Measurements from ENCODE around the gene PACRG.

The PACRG gene

DNA sequence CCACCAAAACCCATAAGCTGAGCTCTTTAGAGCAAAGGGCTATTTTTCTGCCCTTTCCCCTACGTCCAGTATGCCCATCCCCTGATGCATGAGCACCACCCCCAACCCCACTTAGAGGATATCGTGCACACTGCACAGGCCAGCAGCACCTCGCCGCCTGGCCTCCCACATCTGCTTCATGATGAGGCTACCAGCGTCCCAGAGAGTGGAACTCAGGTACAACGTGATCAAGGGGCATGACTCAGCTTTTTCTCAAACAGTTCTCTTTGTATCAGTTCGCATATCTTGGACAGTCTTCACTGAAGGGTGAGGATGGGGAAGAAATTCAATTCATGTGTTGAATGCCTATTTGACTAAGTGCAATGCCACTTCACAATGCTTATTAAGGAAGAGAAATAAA is 604.8 kb downstream of the PACRG start:
- TF ChIP-seq GATA1 (IDR thresholded peaks at IDR 0.05; ENCODE audit: low read depth, low read length) = no peak
- no peak for DNase-seq

DNA sequence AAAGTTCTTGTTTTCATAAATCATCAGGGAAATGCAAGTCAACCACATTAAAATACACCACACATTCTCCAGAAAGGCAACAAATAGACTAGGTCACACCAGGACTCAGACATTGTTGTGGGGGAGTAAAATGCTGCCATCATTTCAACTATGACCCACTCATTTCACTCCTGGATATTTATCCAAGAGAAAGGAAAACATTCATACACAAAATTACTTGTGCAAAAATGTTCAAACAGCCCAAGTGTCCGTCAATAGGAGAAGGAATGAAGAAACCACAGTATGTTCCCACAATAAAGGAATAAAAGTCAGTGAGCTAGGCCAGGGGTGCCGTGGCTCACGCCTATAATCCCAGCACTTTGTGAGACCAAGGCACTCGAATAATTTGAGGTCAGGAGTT is 605.3 kb downstream of the PACRG start:
- no peak for DNase-seq
- TF ChIP-seq POLR2A (IDR thresholded peaks at IDR 0.05; ENCODE audit: low read length) (no peak), GATA1 (IDR thresholded peaks at IDR 0.05; ENCODE audit: low read depth, low read length) (no peak)

DNA sequence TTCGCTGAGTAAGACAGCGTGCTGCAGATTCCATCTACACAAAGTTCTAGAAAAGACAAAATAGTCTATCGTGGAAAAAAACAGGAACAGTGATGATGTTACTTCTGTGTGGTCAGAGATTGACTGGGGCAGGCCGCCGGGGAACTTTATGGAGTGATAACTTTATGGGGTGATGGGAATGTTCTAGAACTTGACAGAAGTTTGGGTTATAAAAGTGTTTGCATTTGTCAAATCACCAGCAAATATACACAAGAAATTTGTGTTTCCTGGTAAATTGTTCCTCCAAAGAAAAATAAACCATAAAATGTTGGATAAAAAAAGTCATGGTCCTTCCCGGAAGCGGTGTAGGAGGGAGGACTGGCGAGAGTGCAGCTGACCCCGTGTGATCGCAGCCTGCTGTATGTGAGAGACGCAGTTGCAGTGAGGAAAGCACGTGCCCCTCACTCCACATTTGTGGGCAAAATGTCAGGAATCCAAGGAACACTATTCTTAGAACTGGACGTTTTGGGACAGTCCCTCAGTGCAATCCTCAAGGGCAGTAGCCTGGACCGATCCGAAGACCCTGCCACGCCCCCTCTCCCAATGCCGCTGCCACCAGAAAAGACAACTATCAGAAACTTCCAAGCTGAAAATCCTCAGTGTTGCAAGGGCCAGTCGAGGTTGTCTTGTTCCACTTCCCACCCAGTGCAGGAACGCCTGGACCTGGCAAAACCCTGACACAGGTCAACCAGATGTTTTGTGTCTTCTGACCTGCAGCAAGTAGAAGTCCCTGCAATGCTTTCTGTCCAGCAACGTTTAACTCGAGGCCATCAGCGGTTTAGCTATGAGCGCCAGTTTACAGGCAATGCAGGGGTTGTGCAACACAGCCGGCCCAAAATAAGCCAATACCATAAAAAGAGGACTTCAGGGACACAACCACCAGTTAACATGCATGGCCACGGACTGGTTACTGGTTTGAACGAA is 606.2 kb downstream of the PACRG start:
- DNase-seq = no peak
- no peak for TF ChIP-seq POLR2A (IDR thresholded peaks at IDR 0.05; ENCODE audit: low read length)
- TF ChIP-seq GATA1 (IDR thresholded peaks at IDR 0.05; ENCODE audit: low read depth, low read length) = no peak

DNA sequence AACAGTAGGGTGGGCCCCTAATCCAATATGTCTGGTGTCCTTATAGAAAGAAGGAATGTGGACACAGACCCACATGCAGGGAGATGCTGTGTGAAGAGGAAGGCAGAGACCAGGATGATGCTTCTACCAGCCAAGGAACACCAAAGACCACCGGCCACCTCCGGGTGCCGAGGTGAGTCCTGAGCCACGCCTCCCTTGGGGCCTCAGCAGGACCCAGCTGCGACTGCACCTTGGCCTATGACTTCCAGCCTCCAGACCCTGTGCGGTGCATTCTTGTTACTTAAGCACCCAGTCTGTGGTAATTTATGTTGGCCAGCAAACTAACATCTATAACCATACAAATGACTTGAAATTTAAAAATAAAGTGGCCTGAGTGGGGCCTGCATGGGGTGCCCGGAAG is 607.3 kb downstream of the PACRG start:
- no peak for TF ChIP-seq GATA1 (IDR thresholded peaks at IDR 0.05; ENCODE audit: low read depth, low read length)
- no peak for TF ChIP-seq POLR2A (IDR thresholded peaks at IDR 0.05; ENCODE audit: low read length)

DNA sequence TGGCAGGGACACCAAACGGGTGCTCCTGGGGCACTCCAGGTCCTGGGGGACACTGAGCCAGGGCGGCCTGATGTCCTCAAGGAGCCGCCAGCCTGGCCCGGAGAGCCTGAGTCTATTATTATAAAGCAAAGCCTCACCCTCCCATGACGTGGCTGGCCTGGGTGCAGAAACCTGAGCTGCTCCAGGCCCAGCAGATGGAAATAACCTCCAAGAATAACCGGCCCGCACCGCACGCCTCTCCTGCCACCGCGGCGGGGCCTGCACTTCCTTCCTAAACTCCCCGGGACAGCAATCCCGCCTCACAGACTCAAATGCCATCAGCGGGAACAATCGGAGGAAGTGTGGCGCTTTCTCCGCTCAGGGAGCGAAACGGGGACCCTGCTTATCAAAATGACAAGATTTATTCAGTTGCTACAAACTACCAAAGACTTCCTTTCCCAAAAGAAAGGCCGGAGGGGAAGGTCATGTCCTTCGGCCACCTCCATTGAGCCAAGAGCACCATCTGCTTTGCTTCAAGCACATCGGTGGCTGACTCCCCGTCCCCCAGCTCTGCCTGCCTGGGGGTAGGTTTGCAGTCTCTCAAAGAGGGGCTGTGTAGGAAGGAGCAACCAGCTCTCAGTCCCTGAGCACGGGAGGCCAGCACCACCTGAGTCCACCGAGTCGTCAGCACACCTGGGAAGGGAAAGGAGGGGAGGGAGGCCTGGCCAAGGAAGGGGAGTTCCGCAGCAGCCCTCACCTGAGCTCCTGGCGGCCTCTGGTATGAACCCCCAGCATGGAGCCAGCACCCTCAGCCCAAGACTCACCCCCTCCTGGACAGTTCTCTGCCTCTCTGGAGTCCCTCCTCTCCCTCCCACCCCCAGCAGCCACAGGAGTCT is 608.1 kb downstream of the PACRG start:
- no peak for DNase-seq
- TF ChIP-seq POLR2A (IDR thresholded peaks at IDR 0.05; ENCODE audit: low read length) = no peak
- TF ChIP-seq GATA1 (IDR thresholded peaks at IDR 0.05; ENCODE audit: low read depth, low read length) = no peak

More for the DNA sequence above, 607.3 kb downstream of the PACRG start:
- no peak for DNase-seq

DNA sequence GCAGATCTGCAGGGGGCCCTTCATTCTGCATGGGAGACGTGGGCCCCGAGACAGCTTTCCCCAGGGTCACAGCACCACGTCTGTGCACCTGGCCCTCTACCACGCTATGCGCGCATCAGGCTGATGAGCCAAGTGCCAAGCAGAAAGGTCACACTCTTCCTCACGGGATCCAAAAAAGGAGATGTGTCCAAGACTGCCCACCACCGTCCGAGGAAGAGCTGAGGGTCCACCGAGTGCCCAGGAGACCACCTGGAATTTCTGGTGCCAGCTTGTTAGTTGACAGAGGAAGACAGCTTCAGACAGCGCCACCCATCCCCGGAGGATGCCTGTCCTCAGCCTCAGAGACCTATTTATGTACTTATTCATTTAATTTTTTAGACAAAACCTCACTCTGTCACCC is 609.2 kb downstream of the PACRG start:
- DNase-seq = no peak
- TF ChIP-seq GATA1 (IDR thresholded peaks at IDR 0.05; ENCODE audit: low read depth, low read length) = no peak
- TF ChIP-seq POLR2A (IDR thresholded peaks at IDR 0.05; ENCODE audit: low read length) = no peak

DNA sequence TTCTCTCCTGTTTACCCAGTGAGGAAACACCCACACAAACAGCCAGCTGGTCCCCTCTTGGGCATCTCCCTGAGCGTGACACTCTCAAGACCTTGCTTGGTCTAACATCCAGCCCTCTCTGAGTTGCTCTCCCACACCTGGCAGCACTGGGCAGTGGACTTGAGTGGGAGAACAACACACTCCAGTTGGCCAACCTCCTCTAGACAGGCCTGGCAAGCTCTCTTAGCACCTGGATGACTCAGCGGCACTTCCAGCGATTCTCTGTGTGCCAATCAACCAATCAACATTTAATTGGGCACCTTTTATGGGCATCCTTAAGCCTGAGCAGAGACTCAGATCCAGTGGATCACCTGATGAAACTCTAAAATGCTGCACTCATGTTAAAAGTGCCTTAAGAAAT is 610.2 kb downstream of the PACRG start:
- no peak for DNase-seq
- TF ChIP-seq POLR2A (IDR thresholded peaks at IDR 0.05; ENCODE audit: low read length) = no peak
- TF ChIP-seq GATA1 (IDR thresholded peaks at IDR 0.05; ENCODE audit: low read depth, low read length) = no peak

DNA sequence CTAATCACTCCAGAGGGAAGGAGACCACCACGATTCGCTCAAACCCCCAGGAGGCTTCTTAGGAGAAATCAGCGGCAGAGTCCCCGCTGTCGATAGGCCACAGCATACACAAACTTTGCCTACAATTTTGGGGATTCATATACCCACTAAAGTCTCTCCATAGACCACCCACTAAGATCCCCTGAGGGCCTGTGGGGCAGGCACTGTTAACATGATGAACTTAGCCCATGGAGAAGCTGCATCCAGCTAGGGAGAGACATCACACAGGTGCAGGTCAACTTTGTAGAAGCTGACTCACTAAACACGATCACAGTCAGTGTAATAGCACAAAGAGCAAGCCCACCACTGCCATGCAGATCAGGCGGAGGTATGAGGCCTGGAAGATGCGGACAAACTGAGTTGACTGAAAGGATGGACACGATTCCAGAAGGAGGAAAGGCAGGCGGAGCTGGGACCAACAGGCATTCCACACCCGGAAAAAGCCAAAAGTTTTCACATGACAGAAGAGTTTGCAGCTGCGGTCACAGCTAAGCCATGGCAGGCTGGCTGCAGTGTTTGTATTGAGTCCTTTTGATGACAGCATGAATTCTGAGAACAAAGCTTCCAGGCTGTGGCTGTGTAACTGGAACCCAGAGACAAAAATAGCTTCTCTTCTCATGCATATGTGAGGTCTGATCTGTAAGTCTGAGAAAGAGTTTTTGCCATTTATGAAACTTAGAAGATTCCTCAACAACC is 611.1 kb downstream of the PACRG start:
- no peak for DNase-seq
- TF ChIP-seq GATA1 (IDR thresholded peaks at IDR 0.05; ENCODE audit: low read depth, low read length) = no peak
- no peak for TF ChIP-seq POLR2A (IDR thresholded peaks at IDR 0.05; ENCODE audit: low read length)

DNA sequence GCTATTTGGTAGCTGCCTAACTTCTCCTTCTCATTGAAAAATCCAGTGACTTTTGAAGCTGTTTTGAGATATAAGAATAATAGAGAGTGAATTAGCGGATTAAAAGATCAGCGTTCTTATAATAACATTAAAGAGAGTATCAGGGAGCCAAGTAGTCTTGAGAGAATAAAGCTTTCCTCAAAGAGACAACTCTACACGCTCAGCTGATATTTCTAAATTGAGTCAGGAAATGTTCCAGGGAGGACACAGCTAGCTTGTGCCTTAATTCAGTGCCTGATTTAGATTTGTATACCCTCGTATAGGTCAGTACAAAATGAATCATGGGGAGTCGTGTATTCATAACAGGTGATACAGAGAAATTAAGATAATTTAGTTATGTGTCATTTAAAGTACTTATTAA is 611.7 kb downstream of the PACRG start:
- DNase-seq = no peak
- TF ChIP-seq GATA1 (IDR thresholded peaks at IDR 0.05; ENCODE audit: low read depth, low read length) (no peak), POLR2A (IDR thresholded peaks at IDR 0.05; ENCODE audit: low read length) (no peak)

DNA sequence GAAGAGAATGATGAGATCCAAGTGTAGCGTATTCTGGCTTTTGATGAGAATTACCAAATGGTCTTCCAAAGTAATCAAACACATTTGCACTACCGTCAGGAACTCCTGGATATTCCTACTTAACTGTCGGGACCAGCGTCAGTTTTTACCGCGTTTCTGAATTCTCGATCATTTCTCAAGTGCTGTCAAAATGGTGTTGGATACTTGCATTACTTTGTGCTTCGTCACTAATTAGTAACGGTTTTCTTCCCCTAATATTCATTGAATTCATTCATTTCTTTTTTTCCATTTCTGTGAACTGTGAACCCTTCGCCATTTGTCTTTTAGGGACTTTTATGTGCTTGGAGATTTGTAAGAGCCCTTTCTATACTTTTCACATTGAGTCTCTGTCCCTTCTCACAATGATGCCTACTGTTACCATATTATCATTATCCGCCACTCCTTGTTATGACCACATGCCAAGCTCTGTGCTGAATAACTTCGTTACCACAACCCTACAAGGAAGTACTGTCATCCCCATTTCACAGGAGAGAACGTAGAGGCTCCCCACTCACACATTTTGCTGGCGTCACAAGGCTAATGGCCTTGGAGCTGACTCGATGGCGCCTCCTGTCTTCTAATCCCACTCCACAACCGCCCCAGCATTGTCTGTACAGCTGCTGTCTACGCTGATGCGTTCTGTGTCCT is 612.6 kb downstream of the PACRG start:
- no peak for DNase-seq
- TF ChIP-seq POLR2A (IDR thresholded peaks at IDR 0.05; ENCODE audit: low read length) (no peak), GATA1 (IDR thresholded peaks at IDR 0.05; ENCODE audit: low read depth, low read length) (no peak)

DNA sequence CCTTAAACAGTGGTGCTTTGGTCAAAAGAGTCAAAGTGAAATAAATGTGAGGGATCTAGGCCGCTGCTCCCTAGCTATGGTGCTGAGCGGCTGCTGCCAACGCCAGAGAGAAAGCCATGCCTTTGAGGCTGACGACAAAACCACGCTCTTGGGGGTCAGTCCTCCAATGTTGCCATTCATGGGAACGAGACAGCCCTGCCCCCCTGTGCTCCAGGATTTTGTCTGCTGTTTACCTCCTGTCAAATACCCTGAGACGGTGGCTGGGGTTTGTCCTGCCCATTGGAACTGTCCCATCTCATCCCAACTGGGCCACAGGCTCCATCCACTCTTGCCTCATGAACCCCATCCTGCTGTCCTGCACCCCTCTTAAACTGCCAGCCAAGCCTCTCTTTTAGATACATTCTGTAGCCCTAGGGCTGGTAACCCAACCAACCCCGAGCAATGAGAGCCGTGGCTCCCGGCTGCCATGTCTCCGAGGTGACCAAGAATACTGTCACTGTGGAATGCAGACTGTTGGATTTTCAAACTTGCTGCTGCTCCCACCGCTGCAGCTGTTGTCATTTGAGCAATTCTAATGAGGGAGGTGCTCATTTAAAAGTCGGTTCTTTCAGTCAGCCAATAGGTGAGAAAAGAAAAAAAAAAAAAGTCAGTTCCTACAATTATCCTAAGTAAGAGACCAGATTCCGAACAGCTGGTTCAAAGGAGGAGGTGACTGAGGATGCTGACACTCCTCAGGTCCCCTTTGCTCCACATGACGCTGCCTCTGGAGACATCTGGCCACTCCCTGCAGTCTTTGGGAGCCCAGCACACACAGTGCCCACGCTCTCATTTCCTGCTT is 613.7 kb downstream of the PACRG start:
- DNase-seq = no peak
- TF ChIP-seq POLR2A (IDR thresholded peaks at IDR 0.05; ENCODE audit: low read length) (no peak), GATA1 (IDR thresholded peaks at IDR 0.05; ENCODE audit: low read depth, low read length) (no peak)
